ENCODE data around the gene MYH7.

DNA sequence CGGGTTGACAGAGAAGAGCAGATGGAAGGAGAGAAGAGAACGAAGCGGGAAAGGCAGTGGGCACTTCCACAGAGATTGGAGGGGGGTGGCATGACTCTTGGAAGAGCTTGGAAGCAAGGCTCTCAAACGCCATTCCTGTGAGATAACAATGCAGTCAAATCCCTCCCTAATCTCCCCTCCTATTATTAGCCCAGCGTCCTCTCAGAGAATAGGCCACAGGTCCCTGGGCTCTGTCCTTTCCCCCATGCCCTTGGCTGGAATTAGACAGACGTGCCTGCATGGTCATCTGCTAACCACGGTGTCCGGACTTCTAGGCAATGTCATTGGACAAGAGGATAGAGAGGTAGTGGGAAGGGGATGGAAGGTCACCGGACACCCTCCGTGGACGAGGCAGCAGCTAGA is 8.0 kb upstream of the MYH7 start:
- TF ChIP-seq, protein P1, sequence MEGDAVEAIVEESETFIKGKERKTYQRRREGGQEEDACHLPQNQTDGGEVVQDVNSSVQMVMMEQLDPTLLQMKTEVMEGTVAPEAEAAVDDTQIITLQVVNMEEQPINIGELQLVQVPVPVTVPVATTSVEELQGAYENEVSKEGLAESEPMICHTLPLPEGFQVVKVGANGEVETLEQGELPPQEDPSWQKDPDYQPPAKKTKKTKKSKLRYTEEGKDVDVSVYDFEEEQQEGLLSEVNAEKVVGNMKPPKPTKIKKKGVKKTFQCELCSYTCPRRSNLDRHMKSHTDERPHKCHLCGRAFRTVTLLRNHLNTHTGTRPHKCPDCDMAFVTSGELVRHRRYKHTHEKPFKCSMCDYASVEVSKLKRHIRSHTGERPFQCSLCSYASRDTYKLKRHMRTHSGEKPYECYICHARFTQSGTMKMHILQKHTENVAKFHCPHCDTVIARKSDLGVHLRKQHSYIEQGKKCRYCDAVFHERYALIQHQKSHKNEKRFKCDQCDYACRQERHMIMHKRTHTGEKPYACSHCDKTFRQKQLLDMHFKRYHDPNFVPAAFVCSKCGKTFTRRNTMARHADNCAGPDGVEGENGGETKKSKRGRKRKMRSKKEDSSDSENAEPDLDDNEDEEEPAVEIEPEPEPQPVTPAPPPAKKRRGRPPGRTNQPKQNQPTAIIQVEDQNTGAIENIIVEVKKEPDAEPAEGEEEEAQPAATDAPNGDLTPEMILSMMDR (tag by site-specific recombination; IDR thresholded peaks at IDR 0.05): no peak
- TF ChIP-seq, protein P2, sequence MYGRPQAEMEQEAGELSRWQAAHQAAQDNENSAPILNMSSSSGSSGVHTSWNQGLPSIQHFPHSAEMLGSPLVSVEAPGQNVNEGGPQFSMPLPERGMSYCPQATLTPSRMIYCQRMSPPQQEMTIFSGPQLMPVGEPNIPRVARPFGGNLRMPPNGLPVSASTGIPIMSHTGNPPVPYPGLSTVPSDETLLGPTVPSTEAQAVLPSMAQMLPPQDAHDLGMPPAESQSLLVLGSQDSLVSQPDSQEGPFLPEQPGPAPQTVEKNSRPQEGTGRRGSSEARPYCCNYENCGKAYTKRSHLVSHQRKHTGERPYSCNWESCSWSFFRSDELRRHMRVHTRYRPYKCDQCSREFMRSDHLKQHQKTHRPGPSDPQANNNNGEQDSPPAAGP (tag by site-specific recombination; IDR thresholded peaks at IDR 0.05): no peak
- TF ChIP-seq, protein P3, sequence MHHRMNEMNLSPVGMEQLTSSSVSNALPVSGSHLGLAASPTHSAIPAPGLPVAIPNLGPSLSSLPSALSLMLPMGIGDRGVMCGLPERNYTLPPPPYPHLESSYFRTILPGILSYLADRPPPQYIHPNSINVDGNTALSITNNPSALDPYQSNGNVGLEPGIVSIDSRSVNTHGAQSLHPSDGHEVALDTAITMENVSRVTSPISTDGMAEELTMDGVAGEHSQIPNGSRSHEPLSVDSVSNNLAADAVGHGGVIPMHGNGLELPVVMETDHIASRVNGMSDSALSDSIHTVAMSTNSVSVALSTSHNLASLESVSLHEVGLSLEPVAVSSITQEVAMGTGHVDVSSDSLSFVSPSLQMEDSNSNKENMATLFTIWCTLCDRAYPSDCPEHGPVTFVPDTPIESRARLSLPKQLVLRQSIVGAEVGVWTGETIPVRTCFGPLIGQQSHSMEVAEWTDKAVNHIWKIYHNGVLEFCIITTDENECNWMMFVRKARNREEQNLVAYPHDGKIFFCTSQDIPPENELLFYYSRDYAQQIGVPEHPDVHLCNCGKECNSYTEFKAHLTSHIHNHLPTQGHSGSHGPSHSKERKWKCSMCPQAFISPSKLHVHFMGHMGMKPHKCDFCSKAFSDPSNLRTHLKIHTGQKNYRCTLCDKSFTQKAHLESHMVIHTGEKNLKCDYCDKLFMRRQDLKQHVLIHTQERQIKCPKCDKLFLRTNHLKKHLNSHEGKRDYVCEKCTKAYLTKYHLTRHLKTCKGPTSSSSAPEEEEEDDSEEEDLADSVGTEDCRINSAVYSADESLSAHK (tag by site-specific recombination; IDR thresholded peaks at IDR 0.05): no peak
- TF ChIP-seq MYNN (tag by site-specific recombination; IDR thresholded peaks at IDR 0.05; ENCODE audit: borderline replicate concordance) (no peak), ZNF2 (tag by site-specific recombination; IDR thresholded peaks at IDR 0.05) (no peak), SP2 (tag by site-specific recombination; IDR thresholded peaks at IDR 0.05) (no peak), ZSCAN16 (tag by site-specific recombination; IDR thresholded peaks at IDR 0.05) (no peak)

Measured in HEK293 (cell line).